SH-SY5Y (cell line): ENCODE results near the gene GTF2IRD1.

Experiments
- GATA2 ChIP-seq: IDR thresholded peaks from 2 replicates; pipeline ENCODE4 v1.6.1; 2011; ENCODE audit warnings: mild to moderate bottlenecking, low read depth, low read length
- GATA3 ChIP-seq: IDR thresholded peaks from 2 replicates; pipeline ENCODE4 v1.6.1; 2011; ENCODE audit warnings: low read depth, mild to moderate bottlenecking, low read length, moderate library complexity

GTF2IRD1 gene

DNA sequence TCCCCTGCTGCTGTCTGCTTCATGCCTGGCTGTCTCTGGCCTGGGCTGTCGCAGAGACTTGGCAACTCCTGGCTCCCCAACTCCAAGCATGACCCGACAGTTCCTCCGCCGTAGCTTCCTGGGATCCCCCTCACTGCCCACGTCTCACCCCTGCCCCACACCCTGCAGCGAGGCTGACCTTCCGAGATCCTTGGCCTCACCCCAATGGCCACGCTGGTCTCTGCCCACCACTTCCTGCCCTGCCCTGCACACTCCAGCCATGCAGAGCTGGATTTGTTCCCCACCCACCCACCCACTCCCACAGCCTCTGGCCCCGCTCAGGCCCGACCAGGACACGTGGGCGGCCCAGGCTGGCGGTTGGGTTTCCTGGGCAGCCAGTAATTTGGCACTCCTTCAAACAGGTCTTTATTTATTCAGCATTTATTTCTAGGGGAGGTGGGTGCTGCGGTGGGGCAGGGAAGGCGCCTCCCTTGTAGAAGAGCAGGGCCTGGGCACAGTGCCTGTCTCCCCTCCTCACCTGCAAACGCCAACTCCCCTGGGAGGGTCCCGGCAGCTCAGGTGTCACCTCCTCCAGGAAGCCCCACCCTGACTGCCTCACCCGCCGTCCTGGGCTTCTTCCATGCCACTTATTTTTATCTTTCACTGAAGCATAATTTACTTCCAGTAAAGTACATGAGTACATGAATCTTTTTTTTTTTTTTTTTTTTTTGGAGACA is 25.5 kb downstream of the GTF2IRD1 start:
- TF ChIP-seq GATA2: no peak

GRCh38 chr7:74479961-74480829 is 26.5 kb downstream of the GTF2IRD1 start:
- TF ChIP-seq GATA3 (no peak), GATA2 (no peak)

DNA sequence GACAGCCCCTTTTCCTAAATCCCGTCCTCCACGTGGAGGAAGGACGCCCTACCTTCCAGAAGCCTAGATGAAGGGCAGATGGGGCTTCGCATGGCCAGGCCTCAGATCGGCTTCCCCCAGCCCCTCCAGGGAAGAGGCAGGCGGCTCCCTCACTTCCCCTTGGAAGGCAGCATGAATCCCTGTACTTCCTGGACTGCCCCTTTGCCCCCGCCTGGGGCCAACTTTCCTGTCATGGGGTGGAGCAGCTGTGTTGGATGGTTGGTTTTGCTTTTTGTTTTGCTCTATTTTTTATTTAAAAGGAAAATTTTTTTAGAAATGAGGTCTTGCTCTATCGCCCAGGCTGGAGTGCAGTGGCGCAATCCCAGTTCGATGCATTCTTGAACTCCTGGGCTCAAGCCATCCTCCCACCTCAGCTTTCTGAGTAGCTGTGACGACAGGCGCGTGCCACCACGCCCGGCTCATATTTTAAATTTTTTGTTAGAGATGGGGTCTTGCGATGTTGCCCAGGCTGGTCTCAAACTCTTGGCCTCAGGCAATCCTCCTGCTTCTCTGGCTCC is 27.2 kb downstream of the GTF2IRD1 start:
- no peak for TF ChIP-seq GATA3

- TF ChIP-seq GATA2 (no peak), GATA3 (no peak)
These were observed 27.9 kb downstream of the GTF2IRD1 start for GRCh38 chr7:74481458-74482196.

GRCh38 chr7:74482197-74482467 is 28.4 kb downstream of the GTF2IRD1 start:
- no peak for TF ChIP-seq GATA3
- TF ChIP-seq GATA2: no peak

DNA sequence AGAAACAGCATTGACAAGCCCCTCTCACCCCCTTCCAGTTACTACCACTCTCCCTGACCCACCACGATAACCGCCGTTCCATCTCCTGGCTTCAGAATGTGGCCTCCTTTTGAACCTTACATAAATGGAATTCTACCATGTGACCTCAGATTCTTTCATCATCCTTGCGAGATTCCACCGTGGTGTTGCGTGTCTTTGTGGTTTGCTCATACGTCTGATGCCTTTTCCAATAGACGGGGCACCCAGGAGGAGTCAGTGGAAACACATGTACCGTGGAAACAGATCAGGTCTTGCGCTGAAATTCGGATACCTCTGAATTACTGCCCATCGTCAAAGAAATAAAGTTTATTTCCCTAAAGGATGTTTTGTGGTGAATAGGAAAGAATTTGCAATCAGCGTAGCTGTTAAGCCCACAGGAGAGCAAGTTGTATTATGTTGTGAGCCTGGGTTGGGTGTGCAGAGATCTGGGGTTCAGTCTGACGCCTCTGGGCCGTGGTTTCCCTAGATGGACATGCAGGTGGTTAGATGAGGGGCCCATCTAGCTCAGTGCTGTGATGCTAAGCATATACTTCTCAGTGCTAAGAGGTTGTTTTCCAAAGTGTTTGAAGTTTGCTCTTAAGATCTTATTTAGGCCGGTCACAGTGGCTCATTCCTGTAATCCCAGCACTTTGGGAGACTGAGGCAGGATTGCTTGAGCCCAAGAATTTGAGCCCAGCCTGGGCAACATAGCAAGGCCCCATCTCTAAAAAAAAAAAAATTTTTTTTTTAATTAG is 29.1 kb downstream of the GTF2IRD1 start:
- TF ChIP-seq GATA3: no peak
- no peak for TF ChIP-seq GATA2

DNA sequence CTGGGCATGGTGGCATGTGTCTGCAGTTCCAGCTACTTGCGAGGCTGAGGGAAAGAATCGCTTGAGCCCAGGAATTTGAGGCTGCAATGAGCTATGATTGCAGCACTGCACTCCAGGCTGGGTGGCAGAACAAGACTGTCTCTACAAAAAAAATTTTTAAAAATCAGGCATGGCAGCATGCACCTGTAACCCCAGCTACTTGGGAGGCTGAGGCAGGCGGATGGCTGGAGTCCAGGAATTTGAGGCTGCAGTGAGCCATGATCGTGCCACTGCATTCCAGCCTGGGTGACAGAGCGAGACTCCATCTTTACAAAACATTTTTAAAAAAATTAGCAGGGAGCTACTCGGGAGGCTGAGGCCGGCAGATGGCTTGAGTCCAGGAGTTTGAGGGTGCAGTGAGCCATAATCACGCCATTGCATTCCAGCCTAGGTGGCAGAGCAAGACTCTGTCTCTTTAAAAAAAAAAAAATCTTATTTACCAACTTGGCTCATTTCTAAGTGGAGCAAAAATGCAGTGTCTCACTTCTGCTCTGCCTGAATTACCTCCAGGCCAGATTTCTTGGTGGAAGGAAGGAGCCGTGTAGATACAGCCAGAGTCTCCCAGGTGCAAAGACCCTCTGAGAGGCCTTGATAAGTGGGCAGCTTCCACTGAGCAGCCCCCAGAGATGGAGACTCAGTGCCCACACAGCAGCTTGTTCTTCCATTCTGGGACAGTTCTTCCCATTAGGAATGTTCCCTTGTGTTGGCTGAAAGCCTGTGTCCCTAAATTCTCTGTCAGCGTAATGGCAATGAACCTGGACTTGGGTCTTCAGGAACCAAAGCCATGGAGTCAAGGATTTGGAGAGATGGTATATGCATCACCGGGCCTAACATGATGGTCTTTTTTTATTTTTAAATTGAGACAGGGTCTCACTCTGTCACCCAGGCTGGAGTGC is 30.0 kb downstream of the GTF2IRD1 start:
- no peak for TF ChIP-seq GATA3
- no peak for TF ChIP-seq GATA2

GRCh38 chr7:74485611-74486010 is 31.9 kb downstream of the GTF2IRD1 start:
- TF ChIP-seq GATA2: no peak

DNA sequence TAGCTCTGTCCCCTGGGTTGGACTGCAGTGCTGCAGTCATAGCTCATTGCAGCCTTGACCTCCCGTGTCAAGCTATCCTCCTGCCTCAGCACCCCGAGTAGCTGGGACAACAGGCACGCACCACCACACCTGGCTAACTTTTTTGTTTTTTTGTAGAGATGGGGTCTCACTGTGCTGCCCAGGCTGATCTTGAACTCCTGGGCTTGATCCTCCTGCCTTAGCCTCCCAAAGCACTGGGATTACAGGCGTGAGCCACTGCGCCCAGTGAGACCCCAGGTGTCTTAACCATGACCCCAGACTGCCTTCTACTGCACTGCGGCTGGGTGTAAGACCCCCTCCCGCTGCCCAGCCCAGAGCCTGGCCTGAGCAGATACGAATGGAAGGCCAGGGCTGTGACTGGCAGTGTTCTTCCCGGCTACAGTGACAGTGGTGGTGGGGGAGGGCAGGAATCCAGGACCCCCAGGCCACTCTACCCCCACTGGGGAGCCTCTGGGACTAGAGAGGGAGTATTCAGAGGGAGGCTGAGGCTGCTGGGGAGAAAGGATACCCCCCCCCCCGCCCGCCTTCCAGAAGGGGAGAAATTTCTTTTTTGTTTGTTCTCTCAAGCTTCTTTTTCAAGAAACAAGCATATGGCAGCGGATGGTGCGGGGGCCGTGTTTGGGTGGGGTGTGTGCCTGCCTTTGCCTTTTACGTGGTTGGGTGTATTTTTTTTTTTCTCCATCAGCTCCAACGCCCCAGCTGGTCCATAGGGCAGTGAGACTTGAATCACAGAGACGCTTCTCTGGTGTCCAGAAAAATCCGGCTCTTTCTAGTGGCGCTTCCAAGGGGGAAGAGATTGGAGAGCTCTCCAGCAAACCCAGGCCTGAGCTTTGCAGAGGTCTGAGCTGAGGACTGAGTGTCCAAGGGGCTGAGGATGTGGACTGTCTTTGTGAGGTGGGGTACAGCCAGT is 36.6 kb downstream of the GTF2IRD1 start:
- no peak for TF ChIP-seq GATA2
- no peak for TF ChIP-seq GATA3

DNA sequence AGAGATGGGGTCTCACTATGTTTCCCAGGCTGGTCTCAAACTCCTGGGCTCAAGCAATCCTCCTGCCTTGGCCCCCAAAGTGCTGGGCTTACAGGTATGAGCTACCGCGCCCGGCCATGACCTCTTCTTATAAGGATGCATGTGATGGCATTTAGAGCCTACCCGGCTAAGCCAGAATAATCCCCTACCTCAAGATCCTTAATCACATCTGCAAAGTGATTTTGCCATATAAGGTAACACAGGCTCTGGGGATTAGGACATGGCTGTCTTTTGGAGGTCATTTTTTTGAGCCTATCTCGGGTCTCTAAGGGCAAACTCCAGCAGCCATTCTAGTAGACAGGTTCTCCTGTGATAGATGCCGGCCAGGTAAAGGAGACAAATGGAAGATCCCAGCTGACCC is 39.6 kb downstream of the GTF2IRD1 start:
- TF ChIP-seq GATA2: no peak

DNA sequence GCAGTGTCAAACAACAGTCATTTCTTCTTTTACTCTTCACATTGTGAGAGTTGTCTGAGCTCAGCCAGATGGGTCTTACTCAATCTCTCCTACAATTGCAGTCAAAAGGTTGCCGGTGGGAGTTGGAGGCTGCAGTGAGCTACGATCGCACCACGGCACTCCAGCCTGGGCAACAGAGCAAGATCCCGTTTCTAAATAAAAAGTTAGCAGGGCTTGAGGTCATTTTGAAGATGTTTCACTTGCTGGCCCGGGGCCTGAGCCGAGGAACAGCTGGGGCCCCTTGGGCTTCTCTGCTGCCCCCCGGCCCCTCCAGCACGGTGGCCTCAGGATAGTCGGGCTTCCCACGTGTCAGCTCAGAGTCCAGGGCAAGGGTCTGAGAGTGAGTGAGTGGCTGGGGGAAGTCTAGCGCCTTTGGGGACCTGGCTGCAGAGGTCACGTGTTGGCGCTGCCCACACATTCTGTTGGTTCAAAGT is 40.4 kb downstream of the GTF2IRD1 start:
- TF ChIP-seq GATA3: no peak
- no peak for TF ChIP-seq GATA2
